Fibroblast of skin of back (primary cell): ENCODE measurements around the gene PADI4.
A peak's percentile ranks its signal among the peaks of the same experiment; 100 is the strongest.
"Not testable (repeated sequence)": the region's sequence is repeated elsewhere in the genome, so short reads cannot be mapped to it uniquely, and the experiment has no call there.

ENCODE experiments used
- DNase-seq: peaks from one replicate; pipeline ENCODE4 v3.0.0-alpha.2; 2013

PADI4 gene

GRCh38 chr1:17314491-17314971, 6.5 kb downstream of the PADI4 start:
- DNase-seq = no peak

DNA sequence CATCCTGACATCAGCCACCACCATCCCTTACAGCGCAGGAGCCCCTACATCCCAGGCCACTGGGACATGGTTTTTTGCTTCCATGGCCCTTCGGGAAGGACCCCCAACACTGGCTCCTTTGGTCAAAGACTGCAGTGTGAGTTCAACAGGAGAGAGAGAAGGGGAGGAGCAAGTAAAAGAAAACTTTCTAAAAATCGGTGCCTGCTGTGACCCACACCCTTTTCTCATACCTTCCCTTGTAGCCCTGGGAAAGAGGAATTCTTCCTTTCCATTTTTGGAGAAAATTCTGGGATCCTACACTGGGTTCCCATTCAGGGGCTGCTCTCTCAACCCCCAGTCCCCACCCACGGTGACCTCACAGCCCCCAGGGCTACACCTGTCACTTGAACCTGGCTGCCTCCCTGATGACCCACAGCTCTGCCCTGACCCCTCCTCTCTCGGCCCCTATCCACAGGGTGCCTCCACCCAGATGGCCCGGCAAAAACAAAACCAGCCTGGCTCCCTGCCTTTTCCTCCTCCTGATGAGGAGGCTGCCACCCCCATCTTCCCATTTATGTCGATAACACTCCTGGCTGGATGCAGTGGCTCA, 7.6 kb downstream of the PADI4 start:
- no peak for DNase-seq

DNA sequence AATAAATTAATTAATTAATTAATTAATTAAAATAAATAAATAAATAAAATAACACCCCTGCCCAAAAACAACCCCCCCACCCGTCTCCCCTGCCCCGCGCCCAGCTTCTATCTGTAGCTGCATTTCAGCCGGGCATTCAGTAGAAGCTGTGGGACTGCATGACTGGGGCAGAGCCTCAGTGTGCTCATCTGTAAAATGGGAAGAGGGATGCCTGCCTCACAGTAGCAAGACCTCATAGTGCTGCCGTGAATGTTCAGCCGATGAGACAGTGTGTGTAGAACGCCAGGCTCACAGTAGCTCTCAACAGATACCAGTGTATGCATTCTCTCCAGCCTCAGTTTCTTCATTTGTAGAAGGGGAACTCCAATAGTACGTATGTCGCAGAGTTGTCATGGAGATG, 8.7 kb downstream of the PADI4 start:
- no peak for DNase-seq

- DNase-seq = no peak
Observed at GRCh38 chr1:17318262-17318661, 10.3 kb downstream of the PADI4 start.

GRCh38 chr1:17319561-17320350, 11.8 kb downstream of the PADI4 start:
- no peak for DNase-seq

- not testable (repeated sequence) for DNase-seq
Observed at GRCh38 chr1:17321857-17322390, 13.9 kb downstream of the PADI4 start.

DNA sequence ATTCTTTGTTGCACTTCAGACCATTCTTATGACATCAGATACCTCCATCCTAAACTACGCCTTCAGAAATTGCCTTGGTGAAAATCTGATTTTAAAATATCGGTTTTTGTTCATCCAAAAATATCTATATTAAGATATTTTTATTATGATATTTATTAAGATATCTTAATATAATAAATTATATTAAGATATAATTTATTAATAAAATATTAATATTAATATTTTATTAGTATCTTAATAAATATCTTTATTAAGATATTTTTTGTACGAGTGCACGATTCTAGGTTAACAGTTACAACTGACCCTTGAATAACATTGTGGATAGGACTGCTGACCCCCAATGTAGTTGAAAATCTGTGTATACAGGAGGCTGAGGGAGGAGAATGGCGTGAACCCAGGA, 20.9 kb downstream of the PADI4 start:
- DNase-seq = no peak

DNA sequence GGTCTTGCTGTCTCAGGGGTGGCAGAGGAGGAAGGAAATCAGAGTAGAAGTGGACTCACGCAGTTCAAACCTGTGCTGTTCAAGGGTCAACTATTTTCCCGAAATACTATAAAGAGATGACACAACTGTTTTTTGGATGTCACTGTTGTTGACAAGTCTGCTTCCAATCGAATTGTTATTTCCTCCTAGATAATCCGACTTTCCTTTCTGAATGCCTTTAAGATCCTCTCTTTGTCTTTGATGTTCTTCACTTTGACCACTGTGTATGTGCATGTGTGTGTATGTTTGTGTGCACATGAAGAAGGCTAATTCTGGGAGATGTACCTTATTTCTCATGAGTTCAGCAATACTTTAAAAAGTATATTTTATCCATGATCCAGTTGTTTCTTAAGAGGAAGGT, 21.6 kb downstream of the PADI4 start:
- no peak for DNase-seq

GRCh38 chr1:17330856-17331255, 22.9 kb downstream of the PADI4 start:
- no peak for DNase-seq

DNA sequence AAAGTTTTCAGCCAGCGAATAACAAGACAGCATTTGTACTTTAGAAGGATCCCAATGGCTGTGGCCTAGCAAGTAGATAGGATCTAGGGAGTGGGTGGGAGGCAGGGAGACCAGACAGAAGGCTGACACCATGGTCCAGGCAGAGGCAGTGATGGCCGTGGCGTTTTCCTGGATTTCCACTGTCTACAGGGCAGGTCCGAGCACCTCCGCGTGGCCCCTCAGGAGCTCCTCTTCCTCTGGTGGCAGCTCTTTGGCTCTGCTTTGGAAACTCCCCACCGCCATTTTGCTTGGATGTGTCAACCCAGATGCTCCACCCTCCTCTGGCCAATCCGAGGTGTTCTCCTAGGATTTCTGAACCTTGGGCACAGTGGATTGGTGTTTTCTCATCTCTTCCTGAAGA, 25.1 kb downstream of the PADI4 start:
- no peak for DNase-seq

GRCh38 chr1:17335821-17336710, 28.1 kb downstream of the PADI4 start:
- DNase-seq = peak; percentile 63

- no peak for DNase-seq
Observed at GRCh38 chr1:17338706-17339493, 30.9 kb downstream of the PADI4 start.

DNA sequence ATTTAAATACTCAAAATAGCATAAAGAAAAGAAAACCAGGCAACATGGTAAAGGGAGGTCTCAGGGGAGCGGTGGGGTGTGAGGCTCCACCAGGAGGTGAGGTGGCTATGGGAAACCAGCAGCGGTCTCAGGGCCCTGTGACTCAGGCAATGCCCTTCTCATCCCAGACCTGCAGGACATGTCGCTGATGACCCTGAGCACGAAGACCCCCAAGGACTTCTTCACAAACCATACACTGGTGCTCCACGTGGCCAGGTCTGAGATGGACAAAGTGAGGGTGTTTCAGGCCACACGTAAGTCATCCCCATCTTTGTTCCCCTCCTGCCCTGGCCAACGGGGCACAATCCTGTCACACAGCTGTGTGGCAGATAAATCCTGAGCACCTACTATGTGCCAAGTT, 31.5 kb downstream of the PADI4 start:
- no peak for DNase-seq

DNA sequence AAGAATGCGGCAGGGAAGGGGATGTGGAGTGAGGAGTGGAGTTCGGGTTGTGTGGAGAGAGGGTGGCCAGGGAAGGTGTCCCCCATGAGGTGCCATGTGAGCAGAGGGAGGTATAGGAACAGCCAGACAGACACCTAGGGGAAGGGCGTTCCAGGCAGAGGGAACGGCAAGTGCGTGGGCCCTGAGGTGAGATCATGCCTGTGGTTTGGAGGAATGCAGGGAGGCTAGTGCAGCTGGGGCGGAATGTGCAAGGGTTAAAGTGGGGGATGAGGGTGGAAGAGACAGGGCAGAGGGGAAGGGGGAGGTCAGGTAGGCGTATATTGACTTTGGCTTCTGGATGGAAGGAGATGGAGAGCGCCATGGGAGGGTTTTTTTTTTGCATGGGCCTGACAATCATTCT, 32.4 kb downstream of the PADI4 start:
- DNase-seq = no peak

GRCh38 chr1:17342014-17342441, 34.0 kb downstream of the PADI4 start:
- DNase-seq = no peak

GRCh38 chr1:17345506-17345905, 37.5 kb downstream of the PADI4 start:
- DNase-seq = not testable (repeated sequence)

GRCh38 chr1:17346046-17346789, 38.2 kb downstream of the PADI4 start:
- DNase-seq = no peak

GRCh38 chr1:17347769-17348592, 40.0 kb downstream of the PADI4 start:
- DNase-seq = peak; percentile 17

GRCh38 chr1:17348593-17349234, 40.7 kb downstream of the PADI4 start:
- no peak for DNase-seq

DNA sequence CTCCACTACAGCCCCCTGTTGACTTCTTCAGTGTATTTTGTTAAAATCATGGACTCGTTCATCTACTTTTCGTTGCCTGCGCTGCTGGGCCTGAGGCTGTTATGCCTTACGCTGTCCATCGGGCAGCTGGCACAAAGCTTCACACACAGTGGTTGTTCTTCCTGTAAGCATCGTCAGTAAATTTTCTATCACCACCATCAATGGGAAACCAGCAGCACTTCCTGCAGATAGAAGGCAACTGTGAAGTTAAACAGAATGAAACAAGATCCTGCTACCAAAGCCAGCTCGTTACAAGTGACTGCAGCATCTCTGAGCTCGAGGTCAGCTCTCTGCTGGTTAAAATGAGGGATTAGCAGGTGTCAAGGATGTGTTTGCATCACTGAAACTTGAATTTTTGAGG, 42.1 kb downstream of the PADI4 start:
- DNase-seq = no peak
